Measurements from ENCODE around the gene NR0B2. TPM values are rescaled to one million over a fixed set of nuclear protein-coding genes. Genes with fewer than 3 reads are reported as not detected.
A peak's percentile ranks its signal among the peaks of the same experiment; 100 is the strongest.

NR0B2 gene
- total and polyA plus RNA-seq, 2 of the 13 experiments (the other 11 are each of a cell fraction or from before 2014, with no cell fraction given) = 72.5 to 133 TPM

GRCh38 chr1:26915204-26915842 is 1.5 kb upstream of the NR0B2 start (continued):
- TF ChIP-seq, protein P1, sequence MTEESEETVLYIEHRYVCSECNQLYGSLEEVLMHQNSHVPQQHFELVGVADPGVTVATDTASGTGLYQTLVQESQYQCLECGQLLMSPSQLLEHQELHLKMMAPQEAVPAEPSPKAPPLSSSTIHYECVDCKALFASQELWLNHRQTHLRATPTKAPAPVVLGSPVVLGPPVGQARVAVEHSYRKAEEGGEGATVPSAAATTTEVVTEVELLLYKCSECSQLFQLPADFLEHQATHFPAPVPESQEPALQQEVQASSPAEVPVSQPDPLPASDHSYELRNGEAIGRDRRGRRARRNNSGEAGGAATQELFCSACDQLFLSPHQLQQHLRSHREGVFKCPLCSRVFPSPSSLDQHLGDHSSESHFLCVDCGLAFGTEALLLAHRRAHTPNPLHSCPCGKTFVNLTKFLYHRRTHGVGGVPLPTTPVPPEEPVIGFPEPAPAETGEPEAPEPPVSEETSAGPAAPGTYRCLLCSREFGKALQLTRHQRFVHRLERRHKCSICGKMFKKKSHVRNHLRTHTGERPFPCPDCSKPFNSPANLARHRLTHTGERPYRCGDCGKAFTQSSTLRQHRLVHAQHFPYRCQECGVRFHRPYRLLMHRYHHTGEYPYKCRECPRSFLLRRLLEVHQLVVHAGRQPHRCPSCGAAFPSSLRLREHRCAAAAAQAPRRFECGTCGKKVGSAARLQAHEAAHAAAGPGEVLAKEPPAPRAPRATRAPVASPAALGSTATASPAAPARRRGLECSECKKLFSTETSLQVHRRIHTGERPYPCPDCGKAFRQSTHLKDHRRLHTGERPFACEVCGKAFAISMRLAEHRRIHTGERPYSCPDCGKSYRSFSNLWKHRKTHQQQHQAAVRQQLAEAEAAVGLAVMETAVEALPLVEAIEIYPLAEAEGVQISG (CRISPR knock-in tag; IDR thresholded peaks at IDR 0.05) = peak; percentile 69
- TF ChIP-seq ZC3H4 (CRISPR knock-in tag; IDR thresholded peaks at IDR 0.05; ENCODE audit: borderline replicate concordance) (no peak), RBM22 (optimal IDR thresholded peaks at IDR 0.05; ENCODE audit: low read length) (no peak), TGIF2 (CRISPR knock-in tag; IDR thresholded peaks at IDR 0.05) (no peak), PCBP2 (optimal IDR thresholded peaks at IDR 0.05; ENCODE audit: low read depth, low read length, poor library complexity, severe bottlenecking) (no peak), PITX1 (CRISPR knock-in tag; IDR thresholded peaks at IDR 0.05) (peak; percentile 50; the same call in 1 of the 2 replicates), SMC3 (IDR thresholded peaks at IDR 0.05; ENCODE audit: low read length) (no peak), ZBED4 (CRISPR knock-in tag; IDR thresholded peaks at IDR 0.05; ENCODE audit: borderline replicate concordance) (peak; percentile 80; the same call in 1 of the 2 replicates), ZNF460 (CRISPR knock-in tag; IDR thresholded peaks at IDR 0.05; ENCODE audit: borderline replicate concordance) (no peak; the same call in 1 of the 2 replicates), PBX2 (CRISPR knock-in tag; IDR thresholded peaks at IDR 0.05) (no peak), PTBP1 (IDR thresholded peaks at IDR 0.05; ENCODE audit: low read depth, low read length, poor library complexity, severe bottlenecking) (peak; percentile 43), RBAK (CRISPR knock-in tag; IDR thresholded peaks at IDR 0.05) (no peak), ZSCAN9 (CRISPR knock-in tag; IDR thresholded peaks at IDR 0.05; ENCODE audit: borderline replicate concordance) (no peak), ZEB1 (IDR thresholded peaks at IDR 0.05; ENCODE audit: insufficient replicate concordance, low read depth) (no peak), ZNF569 (CRISPR knock-in tag; IDR thresholded peaks at IDR 0.05; ENCODE audit: borderline replicate concordance) (no peak), MAZ (IDR thresholded peaks at IDR 0.05; ENCODE audit: borderline replicate concordance, low read depth, low read length) (no peak), MAZ (CRISPR knock-in tag; IDR thresholded peaks at IDR 0.05; ENCODE audit: low read depth) (no peak), FOXP1 (IDR thresholded peaks at IDR 0.05) (no peak), FOXP1 (CRISPR knock-in tag; IDR thresholded peaks at IDR 0.05) (peak; percentile 44)
- TF ChIP-seq, protein P2, sequence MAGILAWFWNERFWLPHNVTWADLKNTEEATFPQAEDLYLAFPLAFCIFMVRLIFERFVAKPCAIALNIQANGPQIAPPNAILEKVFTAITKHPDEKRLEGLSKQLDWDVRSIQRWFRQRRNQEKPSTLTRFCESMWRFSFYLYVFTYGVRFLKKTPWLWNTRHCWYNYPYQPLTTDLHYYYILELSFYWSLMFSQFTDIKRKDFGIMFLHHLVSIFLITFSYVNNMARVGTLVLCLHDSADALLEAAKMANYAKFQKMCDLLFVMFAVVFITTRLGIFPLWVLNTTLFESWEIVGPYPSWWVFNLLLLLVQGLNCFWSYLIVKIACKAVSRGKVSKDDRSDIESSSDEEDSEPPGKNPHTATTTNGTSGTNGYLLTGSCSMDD (CRISPR knock-in tag; IDR thresholded peaks at IDR 0.05) = no peak
- TF ChIP-seq, protein P3, sequence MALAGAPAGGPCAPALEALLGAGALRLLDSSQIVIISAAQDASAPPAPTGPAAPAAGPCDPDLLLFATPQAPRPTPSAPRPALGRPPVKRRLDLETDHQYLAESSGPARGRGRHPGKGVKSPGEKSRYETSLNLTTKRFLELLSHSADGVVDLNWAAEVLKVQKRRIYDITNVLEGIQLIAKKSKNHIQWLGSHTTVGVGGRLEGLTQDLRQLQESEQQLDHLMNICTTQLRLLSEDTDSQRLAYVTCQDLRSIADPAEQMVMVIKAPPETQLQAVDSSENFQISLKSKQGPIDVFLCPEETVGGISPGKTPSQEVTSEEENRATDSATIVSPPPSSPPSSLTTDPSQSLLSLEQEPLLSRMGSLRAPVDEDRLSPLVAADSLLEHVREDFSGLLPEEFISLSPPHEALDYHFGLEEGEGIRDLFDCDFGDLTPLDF (CRISPR knock-in tag; IDR thresholded peaks at IDR 0.05) = no peak

Data from HepG2 (cell line).